HAP-1 (cell line): ENCODE measurements around the gene SEC22B.
"Not testable (repeated sequence)": the region's sequence is repeated elsewhere in the genome, so short reads cannot be mapped to it uniquely, and the experiment has no call there.

Experiments used
- DNase-seq, 2 experiments: peaks; one replicate each; pipeline ENCODE4 v3.0.0-alpha.2; 2016 to 2020; ENCODE audit warnings: low spot score in 2 of 2
- H3K27me3 ChIP-seq: fragments of 250-450 bp; sonication (Bioruptor Pico); 2 replicates; pipeline ENCODE4 v1.5.1; 2020; ENCODE audit warnings: low read depth, mild to moderate bottlenecking, moderate library complexity
- H3K36me3 ChIP-seq: fragments of 250-450 bp; sonication (Bioruptor Pico); replicated peaks from 2 replicates; pipeline ENCODE4 v1.5.1; 2020; ENCODE audit warnings: mild to moderate bottlenecking
- H3K4me1 ChIP-seq: fragments of 250-450 bp; sonication (Bioruptor Pico); 2 replicates; pipeline ENCODE4 v1.5.1; 2020; ENCODE audit warnings: mild to moderate bottlenecking
- H3K4me3 ChIP-seq: fragments of 250-450 bp; sonication (Bioruptor Pico); 2 replicates; pipeline ENCODE4 v1.5.1; 2020; ENCODE audit warnings: mild to moderate bottlenecking, moderate library complexity
- H3K9me3 ChIP-seq: fragments of 250-450 bp; sonication (Bioruptor Pico); 2 replicates; pipeline ENCODE4 v1.5.1; 2020; ENCODE audit warnings: mild to moderate bottlenecking, moderate library complexity
- in situ Hi-C: fragments of 300-500 bp; cut with MboI; formaldehyde crosslinking; loops from 3 replicates; pipeline ENCODE4 v1.14.3; 2020; ENCODE audit warnings: low sequenced_read_pairs, inconsistent platforms, mixed read lengths

SEC22B gene

DNA sequence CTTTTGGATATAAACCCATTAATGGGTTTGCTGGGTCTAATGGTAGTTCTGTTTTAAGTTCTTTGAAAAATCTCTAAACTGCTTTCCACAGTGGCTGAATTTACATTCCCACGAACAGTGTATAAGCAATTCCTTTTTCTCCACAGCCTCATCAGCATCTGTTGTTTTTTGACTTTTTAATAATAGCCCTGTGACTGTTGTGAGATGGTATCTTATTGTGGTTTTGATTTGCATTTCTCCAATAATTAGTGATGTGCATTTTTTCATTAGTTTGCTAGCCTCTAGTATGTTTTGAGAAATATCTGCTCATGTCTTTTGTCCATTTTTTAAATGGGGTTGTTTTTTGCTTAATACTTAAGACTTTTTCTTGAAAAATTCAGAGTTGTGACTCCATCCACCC is 11.6 kb downstream of the SEC22B start:
- DNase-seq, H3K4me3 ChIP-seq, H3K27me3 ChIP-seq, H3K4me1 ChIP-seq, in situ Hi-C loops, H3K36me3 ChIP-seq, H3K9me3 ChIP-seq: not testable (repeated sequence)

DNA sequence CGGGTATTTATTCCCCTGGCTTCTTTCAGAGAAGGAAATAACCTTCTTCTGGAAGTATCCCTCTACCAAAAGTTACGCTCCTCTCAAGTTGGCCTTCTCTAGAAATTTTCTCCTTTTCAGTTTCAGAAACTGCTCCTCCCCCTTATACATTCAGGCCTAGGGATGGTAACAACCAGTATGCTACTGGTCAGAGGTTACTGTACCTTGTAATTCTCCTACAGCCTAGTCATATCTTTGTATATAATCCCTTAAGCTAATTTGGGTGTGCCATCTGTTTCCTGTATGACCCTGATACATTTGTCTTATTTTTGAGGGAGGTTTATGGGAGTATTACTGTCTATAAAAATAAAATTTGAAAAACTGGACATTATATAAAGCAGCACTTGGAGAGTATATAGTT is 14.3 kb downstream of the SEC22B start:
- H3K9me3 ChIP-seq, DNase-seq, H3K27me3 ChIP-seq, H3K36me3 ChIP-seq, in situ Hi-C loops, H3K4me1 ChIP-seq, H3K4me3 ChIP-seq: not testable (repeated sequence)

GRCh38 chr1:120158495-120158894 is 17.8 kb downstream of the SEC22B start:
- H3K36me3 ChIP-seq, H3K9me3 ChIP-seq, in situ Hi-C loops, H3K27me3 ChIP-seq, DNase-seq, H3K4me1 ChIP-seq, H3K4me3 ChIP-seq: not testable (repeated sequence)

DNA sequence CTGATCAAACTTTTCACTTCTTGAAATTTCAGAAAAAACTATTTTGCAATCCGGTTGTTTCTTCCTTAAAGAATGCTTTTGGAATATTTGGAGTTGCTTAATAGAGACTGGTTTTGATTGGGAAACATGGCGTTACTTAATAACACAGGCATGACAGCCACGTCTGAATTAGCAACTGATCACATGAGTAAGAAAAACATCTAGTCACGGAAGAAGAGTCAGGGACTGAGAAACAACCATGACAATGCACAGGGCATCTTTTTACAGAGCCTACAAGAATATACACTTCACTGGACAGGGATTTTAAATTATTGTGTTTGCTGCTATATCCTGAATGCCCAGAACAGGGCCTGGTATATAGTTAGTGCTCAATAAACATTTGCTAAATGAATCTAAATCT is 18.2 kb downstream of the SEC22B start:
- H3K4me3 ChIP-seq, H3K27me3 ChIP-seq, H3K36me3 ChIP-seq, in situ Hi-C loops, H3K9me3 ChIP-seq, H3K4me1 ChIP-seq, DNase-seq: not testable (repeated sequence)

GRCh38 chr1:120150138-120150822 is 26.0 kb downstream of the SEC22B start:
- H3K36me3 ChIP-seq, H3K4me3 ChIP-seq, H3K9me3 ChIP-seq, in situ Hi-C loops, H3K4me1 ChIP-seq, H3K27me3 ChIP-seq, DNase-seq: not testable (repeated sequence)

- H3K4me3 ChIP-seq, in situ Hi-C loops, H3K27me3 ChIP-seq: not testable (repeated sequence)
Measured at GRCh38 chr1:120149420-120150059, 26.8 kb downstream of the SEC22B start.

GRCh38 chr1:120145806-120146205 is 30.5 kb downstream of the SEC22B start:
- DNase-seq, H3K4me3 ChIP-seq, H3K36me3 ChIP-seq, in situ Hi-C loops, H3K4me1 ChIP-seq, H3K27me3 ChIP-seq, H3K9me3 ChIP-seq: not testable (repeated sequence)

More at GRCh38 chr1:120149420-120150059, 26.8 kb downstream of the SEC22B start:
- not testable (repeated sequence) for H3K36me3 ChIP-seq, DNase-seq, H3K4me1 ChIP-seq, H3K9me3 ChIP-seq

DNA sequence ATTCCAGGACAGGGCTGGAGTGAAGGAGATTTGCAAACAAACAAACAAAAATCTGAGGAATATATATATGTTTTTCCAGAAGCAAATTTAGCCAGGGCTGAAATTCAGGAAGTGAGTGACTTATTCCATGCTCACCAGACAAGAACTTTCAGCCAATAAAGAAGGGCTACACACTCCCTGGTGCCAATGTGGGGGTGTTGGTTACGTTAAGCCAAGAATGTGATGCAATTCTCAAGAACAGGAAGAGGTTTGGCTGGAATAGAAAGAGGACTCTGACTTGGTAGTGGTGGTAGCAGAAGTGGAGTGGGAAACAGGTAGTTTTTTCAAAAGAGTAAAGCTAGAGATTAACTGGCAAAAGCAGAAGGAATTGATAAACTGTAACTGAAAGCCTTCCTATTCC is 31.7 kb downstream of the SEC22B start:
- H3K9me3 ChIP-seq, H3K4me3 ChIP-seq, H3K27me3 ChIP-seq, in situ Hi-C loops, H3K36me3 ChIP-seq, H3K4me1 ChIP-seq, DNase-seq: not testable (repeated sequence)

DNA sequence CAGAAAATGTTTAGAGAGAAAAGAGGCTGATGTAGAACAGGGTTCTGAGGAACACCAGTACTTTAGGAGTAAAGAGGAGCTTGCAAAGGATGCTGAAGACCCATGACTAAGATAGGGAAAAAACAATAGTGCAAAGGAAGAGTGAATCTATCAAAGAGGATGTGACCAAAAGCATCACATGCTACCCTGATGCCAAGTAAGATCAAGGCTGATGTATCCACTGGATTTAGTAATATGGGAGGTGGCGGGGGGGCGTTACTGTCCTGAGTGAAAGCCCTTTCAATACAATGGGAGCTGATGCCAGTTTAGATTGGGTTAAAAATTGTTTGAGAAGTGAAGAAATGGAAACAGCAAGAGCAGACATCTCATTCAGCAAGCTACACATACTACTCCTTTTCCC is 32.2 kb downstream of the SEC22B start:
- H3K4me1 ChIP-seq, H3K36me3 ChIP-seq, H3K27me3 ChIP-seq, DNase-seq, in situ Hi-C loops, H3K4me3 ChIP-seq, H3K9me3 ChIP-seq: not testable (repeated sequence)

DNA sequence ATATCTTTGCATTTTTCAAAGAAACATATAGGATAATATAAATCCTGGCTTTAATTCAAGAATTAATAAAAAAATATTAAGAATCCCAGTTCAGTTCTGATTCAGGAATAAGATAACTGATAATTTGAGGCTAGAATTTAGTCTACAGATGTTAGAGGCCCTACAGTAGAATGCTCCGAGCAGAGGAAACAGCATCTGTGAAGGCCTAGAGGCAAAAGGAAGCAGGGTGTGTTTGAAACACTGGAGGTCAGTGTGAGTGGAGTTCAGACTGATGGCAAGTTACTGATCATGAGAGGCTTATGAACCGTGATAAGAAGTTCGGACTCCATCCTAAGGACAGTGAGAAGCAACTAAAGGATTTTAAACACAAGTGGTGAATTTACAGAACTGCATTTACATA is 33.0 kb downstream of the SEC22B start:
- H3K4me3 ChIP-seq, H3K4me1 ChIP-seq, in situ Hi-C loops, H3K9me3 ChIP-seq, DNase-seq, H3K36me3 ChIP-seq, H3K27me3 ChIP-seq: not testable (repeated sequence)

DNA sequence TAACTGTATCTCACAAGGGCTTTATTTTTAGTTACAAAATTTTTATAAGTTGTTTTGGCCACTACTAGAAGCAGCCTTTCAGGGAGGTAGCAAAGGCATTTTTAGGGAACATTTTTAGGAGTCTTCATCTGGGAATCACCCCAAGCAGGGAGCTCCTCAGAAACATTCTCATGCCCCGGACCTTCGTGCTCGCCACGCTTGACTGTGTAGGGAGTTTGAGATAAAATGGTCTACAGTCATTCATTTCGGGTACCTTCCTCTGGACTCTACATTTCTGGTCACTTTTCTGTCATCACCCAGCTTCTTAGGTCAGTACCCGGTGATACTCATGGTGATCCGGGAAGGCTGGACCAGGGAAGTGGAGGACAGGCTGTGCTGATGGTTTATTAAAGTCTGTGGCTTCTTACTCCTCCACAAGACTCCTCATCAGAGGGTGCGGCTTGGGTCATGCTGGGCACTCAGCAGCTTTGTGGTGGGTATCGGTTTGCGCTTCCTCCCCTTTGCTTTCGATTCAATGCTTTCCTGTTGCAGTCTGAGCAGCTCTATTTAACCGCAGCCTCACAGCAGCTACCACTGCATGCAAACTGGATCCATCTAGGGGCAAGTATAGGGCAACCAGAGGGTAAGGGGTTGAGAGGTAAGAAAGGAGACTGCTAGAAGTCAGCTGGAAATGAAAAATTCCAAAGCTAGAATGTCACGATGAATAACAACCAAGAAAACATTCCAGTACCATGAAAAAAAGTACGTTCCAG is 33.6 kb downstream of the SEC22B start:
- H3K36me3 ChIP-seq, in situ Hi-C loops, DNase-seq, H3K4me1 ChIP-seq, H3K27me3 ChIP-seq, H3K4me3 ChIP-seq, H3K9me3 ChIP-seq: not testable (repeated sequence)

DNA sequence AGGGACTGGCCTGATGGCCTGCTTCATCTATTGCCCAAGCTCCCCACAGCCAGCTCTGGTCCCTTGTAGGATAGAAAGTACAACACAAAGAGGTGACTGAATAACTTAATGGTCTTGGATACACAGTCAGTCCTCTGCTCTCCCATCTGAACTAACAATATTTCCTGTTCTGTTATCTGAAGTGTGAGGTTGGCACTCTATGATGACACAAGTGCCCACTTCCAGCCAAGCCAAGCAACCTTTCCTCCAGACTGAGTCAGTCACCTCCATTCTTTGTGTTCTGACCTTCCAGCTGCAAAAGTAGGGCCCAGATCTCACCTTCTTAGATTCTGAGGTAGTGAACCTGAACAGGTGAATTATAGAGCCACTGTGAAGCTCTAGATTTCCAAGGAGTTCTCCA is 34.5 kb downstream of the SEC22B start:
- H3K27me3 ChIP-seq, in situ Hi-C loops, H3K4me3 ChIP-seq, DNase-seq, H3K4me1 ChIP-seq, H3K9me3 ChIP-seq, H3K36me3 ChIP-seq: not testable (repeated sequence)

DNA sequence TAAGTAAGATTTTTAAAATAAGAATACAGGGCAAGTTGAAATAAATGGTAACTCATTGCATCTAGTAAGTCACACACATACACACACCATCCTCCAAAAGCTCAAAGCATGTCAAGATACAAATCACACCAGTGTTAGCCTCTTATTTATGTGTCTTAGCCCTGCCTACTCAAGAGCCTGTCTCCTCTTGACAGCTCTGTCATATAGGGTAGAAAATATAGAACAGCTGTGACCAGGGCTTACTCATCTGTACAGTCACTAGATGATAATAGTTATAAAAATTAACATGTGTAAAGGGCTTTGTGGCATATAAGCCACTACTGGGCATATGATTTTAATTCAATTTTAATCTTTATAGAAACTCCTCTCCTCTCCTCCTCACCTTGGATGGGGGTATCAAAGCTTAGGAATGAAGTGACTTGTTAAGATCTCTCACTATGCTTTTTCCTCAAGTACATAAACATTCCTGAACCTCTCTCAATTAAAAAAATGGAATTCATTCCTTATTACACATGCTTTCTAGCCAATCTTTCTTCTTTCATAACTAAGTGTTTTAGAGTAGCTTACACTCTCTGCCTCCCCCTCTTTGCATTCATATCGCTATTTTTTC is 35.6 kb downstream of the SEC22B start:
- H3K27me3 ChIP-seq, H3K4me3 ChIP-seq, DNase-seq, H3K9me3 ChIP-seq, H3K36me3 ChIP-seq, H3K4me1 ChIP-seq, in situ Hi-C loops: not testable (repeated sequence)

GRCh38 chr1:120136086-120136485 is 40.2 kb downstream of the SEC22B start:
- H3K36me3 ChIP-seq, in situ Hi-C loops, DNase-seq, H3K9me3 ChIP-seq, H3K27me3 ChIP-seq, H3K4me1 ChIP-seq, H3K4me3 ChIP-seq: not testable (repeated sequence)
